ENCODE data around the gene XXYLT1. TPM values are rescaled to one million over a fixed set of nuclear protein-coding genes. Genes with fewer than 3 reads are reported as not detected.

Gene XXYLT1
- total and polyA plus RNA-seq, 2 of the 4 experiments (the other 2 are of a cell fraction), result 14.7 to 18.1 TPM

GRCh38 chr3:195160257-195160898 is 110.6 kb downstream of the XXYLT1 start:
- Histone ChIP-seq H4K5ac (ENCODE audit: low read depth, low read length) (peak overlapping the region; percentile 74), H4K91ac (ENCODE audit: insufficient read depth, low read depth, low read length) (peak overlapping the region; percentile 94), H3K4me1 (ENCODE audit: control insufficient read depth, insufficient read depth, low read length) (peaks cover 23% of the 10 kb centered on the region), H3K79me1 (ENCODE audit: low read depth in 1 of 2, low read length in 2 of 2) (peaks cover 20 to 56% of the 10 kb centered on the region in 2 experiments), H3K4me2 (ENCODE audit: low read depth, low read length) (peak overlapping the region; percentile 56), H3K9me1 (ENCODE audit: insufficient read depth, low read length) (peaks cover 39% of the 10 kb centered on the region), H2AK5ac (ENCODE audit: low read depth, low read length) (peak overlapping the region; percentile 96), H3K9ac (ENCODE audit: low read depth, low read length) (peak overlapping the region; percentile 32; the same call in 1 of the 2 replicates), H3K14ac (replicated peaks; ENCODE audit: low read depth, low read length) (peak overlapping the region; percentile 86), H4K20me1 (ENCODE audit: insufficient read depth, low read length) (no peaks in the 10 kb centered on the region), H2BK120ac (ENCODE audit: low read depth, low read length) (peak overlapping the region; percentile 99), H3K4ac (ENCODE audit: low read depth, low read length) (peak overlapping the region; percentile 98), H3K9me3 (ENCODE audit: control insufficient read depth, insufficient read depth, low read length) (no peaks in the 10 kb centered on the region), H2AFZ (replicated peaks; ENCODE audit: low read length, poor library complexity) (peak overlapping the region; percentile 77), H3K4me3 (ENCODE audit: insufficient read depth, low read depth, low read length) (no peak overlapping the region), H2BK5ac (ENCODE audit: low read depth, low read length, poor library complexity, severe bottlenecking) (peak overlapping the region; percentile 75), H3K36me3 (ENCODE audit: control insufficient read depth, insufficient read depth, low read length) (no peaks in the 10 kb centered on the region), H3K18ac (ENCODE audit: low read depth, low read length) (peak overlapping the region; percentile 62), H3K23ac (ENCODE audit: low read depth, low read length) (peak overlapping the region; percentile 77; the same call in 1 of the 2 replicates), H2BK20ac (ENCODE audit: low read depth, low read length) (peak overlapping the region; percentile 88), H3K27me3 (ENCODE audit: control insufficient read depth, insufficient read depth, low read length) (no peaks in the 10 kb centered on the region), H4K8ac (ENCODE audit: low read depth in 2 of 2, low read length in 2 of 2) (peak overlapping the region; percentile 88 to 93), H3K56ac (ENCODE audit: extremely low read depth, insufficient read depth, low read length) (peak overlapping the region; percentile 34; the same call in 1 of the 2 replicates), H2BK15ac (ENCODE audit: low read depth, low read length) (peak overlapping the region; percentile 91; the same call in 2 of the 3 replicates), H3K27ac (ENCODE audit: insufficient read depth, low read length) (peak overlapping the region; percentile 88), H2AK9ac (replicated peaks; ENCODE audit: low read depth, low read length, poor library complexity) (peak overlapping the region; percentile 78)
- ATAC-seq (ENCODE audit: low read depth) (peak; percentile 94), DNase-seq (peak; percentile 79)
- in situ Hi-C loops (cut with MboI; ENCODE audit: low sequenced_read_pairs) (no loop called here), dilution Hi-C loops (cut with HindIII; ENCODE audit: low sequenced_read_pairs, unreplicated experiment) (no loop called here), intact Hi-C loops (cut with micrococcal nuclease) (no loop called here)
- no peak for TF ChIP-seq RFX5 (IDR thresholded peaks at IDR 0.05; ENCODE audit: low read depth, low read length)
- no peak for TF ChIP-seq RAD21 (IDR thresholded peaks at IDR 0.05; ENCODE audit: low read length)
- no peak for TF ChIP-seq FOS (IDR thresholded peaks at IDR 0.05; ENCODE audit: low read depth, low read length)
- TF ChIP-seq CHD1 (IDR thresholded peaks at IDR 0.05; ENCODE audit: low read depth, low read length), result no peak
- no peak for TF ChIP-seq CTCF (conservative IDR thresholded peaks at IDR 0.05; ENCODE audit: low read depth, low read length)
- TF ChIP-seq POLR2A (IDR thresholded peaks at IDR 0.05; ENCODE audit: low read depth, low read length), result no peak
- TF ChIP-seq RCOR1 (IDR thresholded peaks at IDR 0.05; ENCODE audit: insufficient replicate concordance, low read length), result no peak
- no peak for TF ChIP-seq BHLHE40 (IDR thresholded peaks at IDR 0.05; ENCODE audit: low read depth, low read length)
- TF ChIP-seq NFE2L2 (IDR thresholded peaks at IDR 0.05; ENCODE audit: low read depth, low read length), result no peak
- no peak for TF ChIP-seq ELK1 (IDR thresholded peaks at IDR 0.05; ENCODE audit: borderline replicate concordance, low read depth, low read length)
- TF ChIP-seq MAFK (IDR thresholded peaks at IDR 0.05; ENCODE audit: low read depth, low read length), result no peak
- no peak for TF ChIP-seq MXI1 (IDR thresholded peaks at IDR 0.05; ENCODE audit: borderline replicate concordance, low read depth, low read length)
- TF ChIP-seq MAZ (IDR thresholded peaks at IDR 0.05; ENCODE audit: borderline replicate concordance, low read depth, low read length), result no peak
- no peak for TF ChIP-seq USF2 (IDR thresholded peaks at IDR 0.05; ENCODE audit: low read depth, low read length)
- ChIA-PET POLR2A (ENCODE audit: unreplicated experiment) (no interaction called here), CTCF (interaction anchor here (0.5 to 0.8 kb wide), 2 partner anchors 28 to 32 kb away, joined by 3 read pairs; no protein-coding TSS in a partner anchor)
- BruUV-seq (replicated peaks), result no TSS peak
- no CpG with 5 or more reads among the region's 14 CpGs for WGBS, 2 experiments (ENCODE audit: extremely low coverage in 2 of 2, insufficient read length in 1 of 2)

All from IMR-90 (cell line).